K562 (cell line): ENCODE measurements around the gene KRTAP10-12. TPM values are rescaled to one million over a fixed set of nuclear protein-coding genes. Genes with fewer than 3 reads are reported as not detected.

Experiments
- ATAC-seq: fragments of 200-7000 bp; cut with Tn5 transposase; 3 replicates; pipeline ENCODE4 v1.9.1; 2020; ENCODE audit warnings: moderate library complexity
- BruUV-seq: library from RNA; stranded (reverse); fragments of 400-500 nt; replicated peaks from 2 replicates; lab custom pipeline; 2021; lab: Mats Ljungman, UMichigan
- CTCF ChIA-PET: fragments of 300-600 bp; formaldehyde crosslinking; extraction: SDS; loops from one replicate; lab custom pipeline; 2021; ENCODE audit warnings: low intra/inter-chr PET ratio; lab: Yijun Ruan, JAX
- POLR2A ChIA-PET: fragments of 300-600, 350-650 bp; sonication (Branson Sonifier 250); formaldehyde crosslinking; extraction: SDS; loops from one replicate; lab custom pipeline; 2021; ENCODE audit warnings: antibody characterized with exemption, inconsistent platforms; lab: Yijun Ruan, JAX
- DNase-seq, 4 experiments: peaks; one replicate each; pipeline versions ENCODE4 v3.0.0 to v3.0.0-alpha.2; 2011 to 2018; ENCODE audit warnings: low spot score in 3 of 4, mixed read lengths in 3 of 4; ENCODE audit errors: extremely low read depth in 1 of 4
- FAIRE-seq: peaks from 2 replicates; lab custom pipeline; 2011; peaks lifted over from hg19 to GRCh38; lab: Jason Lieb, UNC
- H2AFZ ChIP-seq: 2 replicates; pipeline ENCODE4 v1.6.0; 2011; ENCODE audit warnings: low read depth, low read length, control low read depth, inconsistent platforms
- H3K27ac ChIP-seq: fragments of 200-600 bp; 3 replicates; pipeline ENCODE4 v1.8.0; 2011; ENCODE audit warnings: low read depth, mild to moderate bottlenecking, control low read depth, inconsistent platforms, low read length, moderate library complexity, mixed read lengths; ENCODE audit errors: extremely low read depth
- H3K27me3 ChIP-seq, 2 experiments: fragments of 300-600 bp in 1 of 2; 2 replicates in 1 of 2; 3 replicates in 1 of 2; pipeline versions ENCODE4 v1.6.0 to v1.8.0; 2011; ENCODE audit warnings: inconsistent platforms in 2 of 2, low read length in 2 of 2, mild to moderate bottlenecking in 1 of 2, mixed read lengths in 1 of 2, moderate library complexity in 1 of 2; ENCODE audit not compliant: control insufficient read depth in 2 of 2, insufficient read depth in 2 of 2
- H3K36me3 ChIP-seq: fragments of 300-600 bp; 3 replicates; pipeline ENCODE4 v1.8.0; 2011; ENCODE audit warnings: mild to moderate bottlenecking, low read length, inconsistent platforms; ENCODE audit not compliant: control insufficient read depth, insufficient read depth
- H3K4me1 ChIP-seq, 2 experiments: fragments of 200-600 bp in 1 of 2; replicated peaks in 1 of 2; 2 replicates in 1 of 2; 3 replicates in 1 of 2; pipeline versions ENCODE4 v1.5.1 to v1.8.0; 2011; ENCODE audit warnings: inconsistent platforms in 2 of 2, low read length in 2 of 2, mild to moderate bottlenecking in 1 of 2, mixed read lengths in 1 of 2, moderate library complexity in 1 of 2; ENCODE audit not compliant: control insufficient read depth in 2 of 2, insufficient read depth in 2 of 2
- H3K4me2 ChIP-seq: 2 replicates; pipeline ENCODE4 v1.6.1; 2011; ENCODE audit warnings: low read length, control low read depth, inconsistent platforms, mixed read lengths; ENCODE audit not compliant: insufficient read depth
- H3K4me3 ChIP-seq: fragments of 200-600 bp; sonication (generic), shearing (Covaris generic); 2 replicates; pipeline ENCODE4 v1.5.1; 2016; ENCODE audit warnings: control low read depth, inconsistent platforms
- H3K79me2 ChIP-seq: fragments of 200-600 bp; 3 replicates; pipeline ENCODE4 v1.8.0; 2011; ENCODE audit warnings: low read length, inconsistent platforms; ENCODE audit not compliant: control insufficient read depth, insufficient read depth
- H3K9ac ChIP-seq, 2 experiments: 2 replicates each; pipeline versions ENCODE4 v1.6.0 to v1.6.1; 2011; ENCODE audit warnings: low read depth in 2 of 2, low read length in 2 of 2, control low read depth in 1 of 2, inconsistent platforms in 1 of 2, mild to moderate bottlenecking in 1 of 2, mixed read lengths in 1 of 2; ENCODE audit not compliant: insufficient read depth in 1 of 2
- H3K9me1 ChIP-seq: one replicate; pipeline ENCODE4 v1.6.0; 2011; ENCODE audit warnings: inconsistent platforms, mild to moderate bottlenecking, low read length, moderate library complexity; ENCODE audit not compliant: control insufficient read depth, insufficient read depth
- H3K9me3 ChIP-seq: replicated peaks from 2 replicates; pipeline ENCODE4 v1.5.1; 2011; ENCODE audit warnings: low read depth, low read length, inconsistent platforms; ENCODE audit not compliant: control insufficient read depth, insufficient read depth
- H4K20me1 ChIP-seq: replicated peaks from 2 replicates; pipeline ENCODE4 v1.6.1; 2011; ENCODE audit warnings: low read length, inconsistent platforms, mixed read lengths; ENCODE audit not compliant: control insufficient read depth, insufficient read depth
- AFF1 ChIP-seq, 2 experiments: fragments of 450-650 bp; IDR thresholded peaks; 2 replicates each; pipeline ENCODE4 v1.6.1; 2018; ENCODE audit warnings: mild to moderate bottlenecking in 2 of 2, low read depth in 1 of 2; ENCODE audit not compliant: partially characterized antibody in 2 of 2
- ZNF561 ChIP-seq: fragments of 450-650 bp; formaldehyde crosslinking; conservative IDR thresholded peaks from 2 replicates; pipeline ENCODE4 v1.4.0; 2020; ENCODE audit warnings: mild to moderate bottlenecking, moderate library complexity
- WGBS: fragments of 100-300 bp; shearing (Covaris generic); methylation state at CpG from one replicate; pipeline ENCODE4 v1.1.6; 2016; ENCODE audit warnings: low coverage, mixed read lengths; ENCODE audit not compliant: insufficient coverage; ENCODE audit errors: missing lambda C conversion rate; 5-methylcytosine and 5-hydroxymethylcytosine counted together
- in situ Hi-C: fragments of 300-500 bp; cut with MboI; formaldehyde crosslinking; loops from 4 replicates; pipeline ENCODE4 v1.15.0; 2018; ENCODE audit warnings: inconsistent platforms, mixed read lengths
- intact Hi-C: fragments of 100-400 bp; cut with micrococcal nuclease; formaldehyde crosslinking; loops from 2 replicates; pipeline ENCODE4 v1.14.2; 2022
- polyA plus RNA-seq, 8 experiments: library from polyadenylated mRNA; depleted of rRNA in 4 of 8; stranded (reverse) in 5 of 8; unstranded in 3 of 8; fragments of >200 nt; fragmentation: Nextera tagmentation in 2 of 8; fragmentation: Illumina TruSeq in 1 of 8; extraction: Ambion mirVana in 2 of 8; extraction: Trizol in 1 of 8; gene quantifications; 2 replicates each; pipeline versions ENCODE4 v1.2.1 to v1.2.3, GENCODE V29; 2011 to 2014; ENCODE audit warnings: inconsistent platforms in 1 of 8, missing spikeins in 1 of 8
- total RNA-seq, 7 experiments: library from RNA; depleted of rRNA in 6 of 7; stranded (reverse); fragments of >200 nt in 6 of 7; fragmentation: Illumina TruSeq in 2 of 7; extraction: Trizol in 2 of 7; gene quantifications; 2 replicates each; pipeline versions ENCODE4 v1.2.1 to v1.2.3, GENCODE V29; 2011 to 2021; ENCODE audit warnings: low replicate concordance in 1 of 7

Gene KRTAP10-12
- total and polyA plus RNA-seq, 9 of the 15 experiments (the other 6 are each of a cell fraction or from before 2014, with no cell fraction given), result not detected

GRCh38 chr21:44735821-44736220 is 38.8 kb downstream of the KRTAP10-12 start:
- intact Hi-C loops, result no loop called here
- H3K9ac ChIP-seq, result no peak overlapping the region
- H2AFZ ChIP-seq, result no peak overlapping the region
- POLR2A ChIA-PET, result interaction anchor here (0.6 kb wide), 1 partner anchor 13 kb away, joined by 3 read pairs; no protein-coding TSS in a partner anchor
- TF ChIP-seq AFF1 (IDR thresholded peaks at IDR 0.05; ENCODE audit: low read depth in 1 of 2, partially characterized antibody in 2 of 2) (peak in 1 of 2 experiments; percentile 31), ZNF561 (CRISPR knock-in tag) (no peak)
- TF ChIP-seq, all 486 proteins: peak for 1
- FAIRE-seq, result peak; percentile 6
- Histone ChIP-seq H3K79me2 (no peaks in the 10 kb centered on the region), H3K4me1 (peaks cover 7 to 11% of the 10 kb centered on the region in 2 experiments; a peak in 4 of 5 replicates), H3K27me3 (peaks cover 60% of the 10 kb centered on the region in 2 experiments), H3K4me3 (no peak overlapping the region), H3K4me2 (no peak overlapping the region), H3K9me1 (no peaks in the 10 kb centered on the region), H4K20me1 (peaks cover 9% of the 10 kb centered on the region; the same call in 1 of the 2 replicates), H3K36me3 (no peaks in the 10 kb centered on the region), H3K27ac (no peak overlapping the region), H3K9me3 (no peaks in the 10 kb centered on the region)
- BruUV-seq, result no TSS peak
- no peak for ATAC-seq
- in situ Hi-C loops, result no loop called here
- WGBS, result under 1% methylated on average over 6 of the region's 6 CpGs
- no peak for DNase-seq
- CTCF ChIA-PET, result no interaction called here
